Upper lobe of left lung (tissue), 6 donors: ENCODE results near the gene ENDOD1. TPM values are rescaled to one million over a fixed set of nuclear protein-coding genes. Genes with fewer than 3 reads are reported as not detected.

Experiments used
- ATAC-seq, 2 donors: fragments of 200-7000 bp; cut with Tn5 transposase; one replicate each; pipeline ENCODE4 v1.9.1; 2022; ENCODE audit warnings: mild to moderate bottlenecking in 2 of 2, moderate library complexity in 2 of 2; ENCODE audit not compliant: low FRiP score in 2 of 2
- DNase-seq, 2 donors: peaks; one replicate each; pipeline ENCODE4 v3.0.0-alpha.2; 2019 to 2020
- H3K27ac ChIP-seq, 4 donors: fragments of 200-600 bp; sonication (generic); one replicate each; pipeline ENCODE4 v1.5.1; 2016 to 2019
- H3K27me3 ChIP-seq, 4 donors: fragments of 200-600 bp; sonication (generic); one replicate each; pipeline ENCODE4 v1.5.1; 2017 to 2019
- H3K36me3 ChIP-seq, 4 donors: fragments of 200-600 bp; sonication (generic); one replicate each; pipeline ENCODE4 v1.5.1; 2016 to 2019
- H3K4me1 ChIP-seq, 4 donors: fragments of 200-600 bp; sonication (generic); one replicate each; pipeline ENCODE4 v1.5.1; 2018 to 2019
- H3K4me3 ChIP-seq, 4 donors: fragments of 200-600 bp; sonication (generic); one replicate each; pipeline ENCODE4 v1.5.1; 2017 to 2019; ENCODE audit warnings: mild to moderate bottlenecking in 2 of 4, moderate library complexity in 1 of 4
- H3K9me3 ChIP-seq, 4 donors: fragments of 200-600 bp; sonication (generic); one replicate each; pipeline ENCODE4 v1.5.1; 2018 to 2019
- EP300 ChIP-seq, 4 donors: sonication (generic); formaldehyde crosslinking; IDR thresholded peaks; one replicate each; pipeline ENCODE4 v1.5.1; 2017; ENCODE audit warnings: antibody characterized with exemption in 4 of 4, control low read depth in 2 of 4
- POLR2A ChIP-seq, 4 donors: fragments of 450-650 bp; IDR thresholded peaks; one replicate each; pipeline ENCODE4 v1.5.1; 2016 to 2017; ENCODE audit warnings: antibody characterized with exemption in 4 of 4, mild to moderate bottlenecking in 2 of 4
- POLR2AphosphoS5 ChIP-seq, 2 donors: sonication (generic); formaldehyde crosslinking; IDR thresholded peaks; one replicate each; pipeline ENCODE4 v1.5.1; 2017; ENCODE audit warnings: antibody characterized with exemption in 2 of 2
- WGBS, 2 donors: methylation state at CpG; one replicate each; pipeline ENCODE4 v1.1.5; 2017 to 2018; 5-methylcytosine and 5-hydroxymethylcytosine counted together
- total RNA-seq, 6 donors: library from RNA; depleted of rRNA in 4 of 6; stranded (reverse); fragments of >200 nt in 4 of 6; gene quantifications; one replicate each; pipeline versions ENCODE4 v1.1.0 to v1.2.1, GENCODE V29; 2016 to 2021
- TF ChIP-seq, protein P1 (sequence below), 6 experiments: fragments of 450-650 bp in 4 of 6; fragments of 200-600 bp in 2 of 6; sonication (generic) in 2 of 6; IDR thresholded peaks; one replicate each; pipeline ENCODE4 v1.5.1; 2016 to 2019; ENCODE audit warnings: antibody characterized with exemption in 6 of 6
- donor health status: DM: no; HTN: no; CAD: no; lungs with moderate emphysema.
- donor health status: DM: no; HTN: yes; CAD: no; lungs with severe emphysema.

ENDOD1 gene
- total RNA-seq, 6 donors from 2014 or later: 15.7 to 37.3 (median 27.1) TPM

GRCh38 chr11:95138448-95138847 lies 48.8 kb downstream of the ENDOD1 start:
- Histone ChIP-seq H3K9me3 (no peaks in the 10 kb centered on the region), H3K36me3 (no peaks in the 10 kb centered on the region), H3K4me3 (no peak overlapping the region), H3K27me3 (no peaks in the 10 kb centered on the region), H3K4me1 (peaks cover 0 to 7% (median 4%) of the 10 kb centered on the region in 4 donors), H3K27ac (no peak overlapping the region)
- DNase-seq (no peak), ATAC-seq (no peak)
- no peak for TF ChIP-seq EP300 (IDR thresholded peaks at IDR 0.05)
- TF ChIP-seq, protein P1, sequence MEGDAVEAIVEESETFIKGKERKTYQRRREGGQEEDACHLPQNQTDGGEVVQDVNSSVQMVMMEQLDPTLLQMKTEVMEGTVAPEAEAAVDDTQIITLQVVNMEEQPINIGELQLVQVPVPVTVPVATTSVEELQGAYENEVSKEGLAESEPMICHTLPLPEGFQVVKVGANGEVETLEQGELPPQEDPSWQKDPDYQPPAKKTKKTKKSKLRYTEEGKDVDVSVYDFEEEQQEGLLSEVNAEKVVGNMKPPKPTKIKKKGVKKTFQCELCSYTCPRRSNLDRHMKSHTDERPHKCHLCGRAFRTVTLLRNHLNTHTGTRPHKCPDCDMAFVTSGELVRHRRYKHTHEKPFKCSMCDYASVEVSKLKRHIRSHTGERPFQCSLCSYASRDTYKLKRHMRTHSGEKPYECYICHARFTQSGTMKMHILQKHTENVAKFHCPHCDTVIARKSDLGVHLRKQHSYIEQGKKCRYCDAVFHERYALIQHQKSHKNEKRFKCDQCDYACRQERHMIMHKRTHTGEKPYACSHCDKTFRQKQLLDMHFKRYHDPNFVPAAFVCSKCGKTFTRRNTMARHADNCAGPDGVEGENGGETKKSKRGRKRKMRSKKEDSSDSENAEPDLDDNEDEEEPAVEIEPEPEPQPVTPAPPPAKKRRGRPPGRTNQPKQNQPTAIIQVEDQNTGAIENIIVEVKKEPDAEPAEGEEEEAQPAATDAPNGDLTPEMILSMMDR (IDR thresholded peaks at IDR 0.05): peak in 2 of 6 experiments; percentile 14 to 20
- 21 to 24% methylated on average over 2 of the region's 2 CpGs for WGBS, 2 donors

DNA sequence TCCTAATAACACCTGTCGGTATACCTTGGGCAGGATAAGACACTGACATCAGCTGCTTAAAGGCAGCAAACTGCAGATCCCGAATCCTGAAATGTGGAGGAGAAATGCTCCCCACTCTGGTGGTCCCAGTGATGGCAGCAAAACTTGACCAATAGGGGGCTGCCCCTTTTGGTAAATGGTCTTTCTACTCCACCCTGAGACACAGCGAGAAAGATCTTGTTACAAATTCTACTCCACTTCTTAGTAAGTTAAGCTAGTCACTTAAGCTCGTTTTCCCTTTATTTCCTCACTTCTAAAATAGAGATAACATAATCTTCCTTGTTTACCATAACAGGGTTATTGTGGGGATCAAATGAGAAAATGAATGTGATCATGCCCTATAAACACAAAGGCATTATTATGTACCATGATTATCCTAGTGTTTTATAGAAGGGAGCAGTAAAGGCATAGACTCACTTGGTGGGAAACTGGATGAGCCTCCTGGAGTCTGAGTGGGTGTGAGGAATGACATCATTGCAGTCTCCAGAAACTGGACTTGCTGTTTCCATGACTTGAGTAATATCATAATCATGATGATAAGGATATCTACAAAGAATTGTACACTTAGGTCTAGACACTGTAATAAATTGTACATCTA lies 50.9 kb downstream of the ENDOD1 start:
- WGBS, 2 donors: 72 to 73% methylated on average over 4 of the region's 4 CpGs
- ATAC-seq: no peak
- no peak overlapping the region for H3K4me3 ChIP-seq

DNA sequence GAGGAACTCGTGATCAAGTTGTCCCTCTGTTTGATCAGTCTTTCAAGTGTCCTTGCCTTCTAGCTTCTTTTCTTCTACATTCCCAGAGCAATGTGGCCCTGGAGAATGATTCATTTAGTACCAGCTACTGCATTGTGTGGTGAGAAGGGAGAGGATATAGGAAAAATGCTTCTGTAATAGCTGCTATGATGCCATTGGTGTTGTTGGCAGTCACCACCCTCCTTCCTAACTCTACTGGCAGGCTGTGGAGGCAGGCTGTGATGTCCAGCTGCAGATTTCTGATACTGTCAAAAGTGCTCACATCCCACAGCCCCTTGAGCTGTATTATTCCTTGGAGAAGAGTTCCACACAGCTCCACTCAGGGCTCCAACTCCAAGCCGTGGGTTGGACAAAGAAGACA lies 52.8 kb downstream of the ENDOD1 start:
- DNase-seq (no peak), ATAC-seq (no peak)
- 74 to 83% methylated on average over 2 of the region's 2 CpGs for WGBS, 2 donors
- H3K9me3 ChIP-seq: no peaks in the 10 kb centered on the region
- no peak overlapping the region for H3K27ac ChIP-seq
- H3K4me3 ChIP-seq: no peak overlapping the region
- H3K4me1 ChIP-seq: peaks cover 0 to 6% (median 3%) of the 10 kb centered on the region in 4 donors
- no peak for TF ChIP-seq POLR2A (IDR thresholded peaks at IDR 0.05)
- TF ChIP-seq, protein P1 (IDR thresholded peaks at IDR 0.05): no peak
- TF ChIP-seq POLR2AphosphoS5 (IDR thresholded peaks at IDR 0.05): no peak
- no peak for TF ChIP-seq EP300 (IDR thresholded peaks at IDR 0.05)
- no peaks in the 10 kb centered on the region for H3K27me3 ChIP-seq
- no peaks in the 10 kb centered on the region for H3K36me3 ChIP-seq

More for the DNA sequence above, 50.9 kb downstream of the ENDOD1 start:
- Histone ChIP-seq H3K36me3 (no peaks in the 10 kb centered on the region), H3K9me3 (no peaks in the 10 kb centered on the region), H3K27me3 (no peaks in the 10 kb centered on the region), H3K27ac (no peak overlapping the region), H3K4me1 (no peaks in the 10 kb centered on the region)
- no peak for DNase-seq
- TF ChIP-seq POLR2AphosphoS5 (IDR thresholded peaks at IDR 0.05) (no peak), EP300 (IDR thresholded peaks at IDR 0.05) (no peak), POLR2A (IDR thresholded peaks at IDR 0.05) (no peak)
- TF ChIP-seq, protein P1 (IDR thresholded peaks at IDR 0.05): no peak

DNA sequence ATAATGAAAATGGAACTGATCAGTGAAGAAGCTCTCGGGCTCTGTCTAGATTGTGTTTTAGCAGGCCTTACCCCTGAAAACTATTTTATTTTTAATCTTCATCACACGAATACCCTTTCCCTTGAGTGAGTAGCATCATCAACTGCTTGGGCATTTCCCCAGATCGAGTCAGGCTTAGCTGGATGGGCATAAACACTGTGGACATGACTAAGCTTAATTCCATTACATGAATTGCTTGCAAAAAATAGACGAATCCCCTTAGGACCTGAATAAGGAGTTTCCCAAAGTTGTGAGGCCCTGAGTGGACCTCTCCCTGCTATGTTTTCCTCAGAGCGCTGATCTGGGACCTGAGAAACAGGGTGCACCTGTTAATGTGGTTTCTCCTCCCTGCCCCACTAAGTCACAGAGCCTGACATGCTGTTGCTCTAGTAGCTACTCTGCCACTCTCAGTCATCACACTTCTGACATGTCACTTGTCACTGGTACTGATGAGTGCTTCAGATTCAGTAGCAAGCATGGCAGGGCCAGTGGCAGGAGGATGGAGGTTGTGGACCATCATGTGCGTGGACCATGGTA lies 53.5 kb downstream of the ENDOD1 start:
- Histone ChIP-seq H3K27me3 (no peaks in the 10 kb centered on the region), H3K36me3 (no peaks in the 10 kb centered on the region), H3K27ac (no peak overlapping the region), H3K9me3 (no peaks in the 10 kb centered on the region), H3K4me3 (no peak overlapping the region), H3K4me1 (peaks cover 0 to 11% (median 10%) of the 10 kb centered on the region in 4 donors)
- no peak for ATAC-seq
- WGBS, 2 donors: 80 to 91% methylated on average over 6 of the region's 6 CpGs
- no peak for TF ChIP-seq POLR2A (IDR thresholded peaks at IDR 0.05)
- no peak for TF ChIP-seq EP300 (IDR thresholded peaks at IDR 0.05)
- TF ChIP-seq, protein P1 (IDR thresholded peaks at IDR 0.05): no peak
- DNase-seq: no peak
